K562 (cell line): Measurements from ENCODE around the gene TBC1D5. TPM values are rescaled to one million over a fixed set of nuclear protein-coding genes. Genes with fewer than 3 reads are reported as not detected.

Experiments
- ATAC-seq: fragments of 200-7000 bp; cut with Tn5 transposase; 3 replicates; pipeline ENCODE4 v1.9.1; 2020; ENCODE audit warnings: moderate library complexity
- BruUV-seq: library from RNA; stranded (reverse); fragments of 400-500 nt; replicated peaks from 2 replicates; lab custom pipeline; 2021; lab: Mats Ljungman, UMichigan
- CTCF ChIA-PET: fragments of 300-600 bp; formaldehyde crosslinking; extraction: SDS; loops from one replicate; lab custom pipeline; 2021; ENCODE audit warnings: low intra/inter-chr PET ratio; lab: Yijun Ruan, JAX
- POLR2A ChIA-PET: fragments of 300-600, 350-650 bp; sonication (Branson Sonifier 250); formaldehyde crosslinking; extraction: SDS; loops from one replicate; lab custom pipeline; 2021; ENCODE audit warnings: antibody characterized with exemption, inconsistent platforms; lab: Yijun Ruan, JAX
- DNase-seq, 4 experiments: peaks; one replicate each; pipeline versions ENCODE4 v3.0.0 to v3.0.0-alpha.2; 2011 to 2018; ENCODE audit warnings: low spot score in 3 of 4, mixed read lengths in 3 of 4; ENCODE audit errors: extremely low read depth in 1 of 4
- FAIRE-seq: peaks from 2 replicates; lab custom pipeline; 2011; peaks lifted over from hg19 to GRCh38; lab: Jason Lieb, UNC
- H2AFZ ChIP-seq: 2 replicates; pipeline ENCODE4 v1.6.0; 2011; ENCODE audit warnings: low read depth, low read length, control low read depth, inconsistent platforms
- H3K27ac ChIP-seq: fragments of 200-600 bp; 3 replicates; pipeline ENCODE4 v1.8.0; 2011; ENCODE audit warnings: low read depth, mild to moderate bottlenecking, control low read depth, inconsistent platforms, low read length, moderate library complexity, mixed read lengths; ENCODE audit errors: extremely low read depth
- H3K27me3 ChIP-seq, 2 experiments: fragments of 300-600 bp in 1 of 2; 2 replicates in 1 of 2; 3 replicates in 1 of 2; pipeline versions ENCODE4 v1.6.0 to v1.8.0; 2011; ENCODE audit warnings: inconsistent platforms in 2 of 2, low read length in 2 of 2, mild to moderate bottlenecking in 1 of 2, mixed read lengths in 1 of 2, moderate library complexity in 1 of 2; ENCODE audit not compliant: control insufficient read depth in 2 of 2, insufficient read depth in 2 of 2
- H3K36me3 ChIP-seq: fragments of 300-600 bp; 3 replicates; pipeline ENCODE4 v1.8.0; 2011; ENCODE audit warnings: mild to moderate bottlenecking, low read length, inconsistent platforms; ENCODE audit not compliant: control insufficient read depth, insufficient read depth
- H3K4me1 ChIP-seq, 2 experiments: fragments of 200-600 bp in 1 of 2; replicated peaks in 1 of 2; 2 replicates in 1 of 2; 3 replicates in 1 of 2; pipeline versions ENCODE4 v1.5.1 to v1.8.0; 2011; ENCODE audit warnings: inconsistent platforms in 2 of 2, low read length in 2 of 2, mild to moderate bottlenecking in 1 of 2, mixed read lengths in 1 of 2, moderate library complexity in 1 of 2; ENCODE audit not compliant: control insufficient read depth in 2 of 2, insufficient read depth in 2 of 2
- H3K4me2 ChIP-seq: 2 replicates; pipeline ENCODE4 v1.6.1; 2011; ENCODE audit warnings: low read length, control low read depth, inconsistent platforms, mixed read lengths; ENCODE audit not compliant: insufficient read depth
- H3K4me3 ChIP-seq: fragments of 200-600 bp; sonication (generic), shearing (Covaris generic); 2 replicates; pipeline ENCODE4 v1.5.1; 2016; ENCODE audit warnings: control low read depth, inconsistent platforms
- H3K79me2 ChIP-seq: fragments of 200-600 bp; 3 replicates; pipeline ENCODE4 v1.8.0; 2011; ENCODE audit warnings: low read length, inconsistent platforms; ENCODE audit not compliant: control insufficient read depth, insufficient read depth
- H3K9ac ChIP-seq, 2 experiments: 2 replicates each; pipeline versions ENCODE4 v1.6.0 to v1.6.1; 2011; ENCODE audit warnings: low read depth in 2 of 2, low read length in 2 of 2, control low read depth in 1 of 2, inconsistent platforms in 1 of 2, mild to moderate bottlenecking in 1 of 2, mixed read lengths in 1 of 2; ENCODE audit not compliant: insufficient read depth in 1 of 2
- H3K9me1 ChIP-seq: one replicate; pipeline ENCODE4 v1.6.0; 2011; ENCODE audit warnings: inconsistent platforms, mild to moderate bottlenecking, low read length, moderate library complexity; ENCODE audit not compliant: control insufficient read depth, insufficient read depth
- H3K9me3 ChIP-seq: replicated peaks from 2 replicates; pipeline ENCODE4 v1.5.1; 2011; ENCODE audit warnings: low read depth, low read length, inconsistent platforms; ENCODE audit not compliant: control insufficient read depth, insufficient read depth
- H4K20me1 ChIP-seq: replicated peaks from 2 replicates; pipeline ENCODE4 v1.6.1; 2011; ENCODE audit warnings: low read length, inconsistent platforms, mixed read lengths; ENCODE audit not compliant: control insufficient read depth, insufficient read depth
- MAFK ChIP-seq: IDR thresholded peaks from 2 replicates; pipeline ENCODE4 v1.6.1; 2011; ENCODE audit warnings: low read length, improper control_type of control experiment
- NFYB ChIP-seq: IDR thresholded peaks from 2 replicates; pipeline ENCODE4 v1.6.1; 2011; ENCODE audit warnings: mild to moderate bottlenecking, moderate library complexity; ENCODE audit not compliant: insufficient read length; ENCODE audit errors: extremely low read depth
- NR1H2 ChIP-seq: sonication (generic); formaldehyde crosslinking; IDR thresholded peaks from 2 replicates; pipeline ENCODE4 v1.4.0; 2020; ENCODE audit warnings: mild to moderate bottlenecking, missing genetic modification reagents
- SP1 ChIP-seq: sonication (generic); formaldehyde crosslinking; IDR thresholded peaks from 2 replicates; pipeline ENCODE4 v1.8.1; 2022; ENCODE audit warnings: mild to moderate bottlenecking, missing genetic modification reagents
- YBX1 ChIP-seq: fragments of 450-650 bp; IDR thresholded peaks from 2 replicates; pipeline ENCODE4 v1.7.1; 2016; ENCODE audit warnings: mild to moderate bottlenecking
- ZFP30 ChIP-seq: fragments of 250-450 bp; sonication (Bioruptor Pico); IDR thresholded peaks from 2 replicates; pipeline ENCODE4 v1.8.0; 2022; ENCODE audit warnings: moderate library complexity, mild to moderate bottlenecking, inconsistent platforms, borderline replicate concordance
- ZFP36 ChIP-seq: fragments of 150-350 bp; IDR thresholded peaks from 2 replicates; pipeline ENCODE4 v1.6.1; 2018; ENCODE audit warnings: low read length, low read depth; ENCODE audit not compliant: partially characterized antibody
- ZKSCAN3 ChIP-seq: fragments of 250-450 bp; sonication (Bioruptor Pico); IDR thresholded peaks from 2 replicates; pipeline ENCODE4 v1.4.0; 2020
- ZNF140 ChIP-seq: fragments of 250-450 bp; sonication (Bioruptor Pico); IDR thresholded peaks from 2 replicates; pipeline ENCODE4 v1.8.0; 2021; ENCODE audit warnings: moderate library complexity, mild to moderate bottlenecking, inconsistent platforms
- ZNF507 ChIP-seq: conservative IDR thresholded peaks from 2 replicates; pipeline ENCODE4 v1.6.1; 2017; ENCODE audit warnings: missing genetic modification characterization, missing compliant biosample characterization
- ZNF77 ChIP-seq: fragments of 250-450 bp; sonication (Bioruptor Pico); IDR thresholded peaks from 2 replicates; pipeline ENCODE4 v1.5.0; 2020
- WGBS: fragments of 100-300 bp; shearing (Covaris generic); methylation state at CpG from one replicate; pipeline ENCODE4 v1.1.6; 2016; ENCODE audit warnings: low coverage, mixed read lengths; ENCODE audit not compliant: insufficient coverage; ENCODE audit errors: missing lambda C conversion rate; 5-methylcytosine and 5-hydroxymethylcytosine counted together
- in situ Hi-C: fragments of 300-500 bp; cut with MboI; formaldehyde crosslinking; loops from 4 replicates; pipeline ENCODE4 v1.15.0; 2018; ENCODE audit warnings: inconsistent platforms, mixed read lengths
- intact Hi-C: fragments of 100-400 bp; cut with micrococcal nuclease; formaldehyde crosslinking; loops from 2 replicates; pipeline ENCODE4 v1.14.2; 2022
- polyA plus RNA-seq, 8 experiments: library from polyadenylated mRNA; depleted of rRNA in 4 of 8; stranded (reverse) in 5 of 8; unstranded in 3 of 8; fragments of >200 nt; fragmentation: Nextera tagmentation in 2 of 8; fragmentation: Illumina TruSeq in 1 of 8; extraction: Ambion mirVana in 2 of 8; extraction: Trizol in 1 of 8; gene quantifications; 2 replicates each; pipeline versions ENCODE4 v1.2.1 to v1.2.3, GENCODE V29; 2011 to 2014; ENCODE audit warnings: inconsistent platforms in 1 of 8, missing spikeins in 1 of 8
- total RNA-seq, 7 experiments: library from RNA; depleted of rRNA in 6 of 7; stranded (reverse); fragments of >200 nt in 6 of 7; fragmentation: Illumina TruSeq in 2 of 7; extraction: Trizol in 2 of 7; gene quantifications; 2 replicates each; pipeline versions ENCODE4 v1.2.1 to v1.2.3, GENCODE V29; 2011 to 2021; ENCODE audit warnings: low replicate concordance in 1 of 7
- TF ChIP-seq, protein P1 (sequence below), 2 experiments: IDR thresholded peaks; 2 replicates each; pipeline ENCODE4 v1.6.1; 2011; ENCODE audit warnings: borderline replicate concordance in 1 of 2, control low read depth in 1 of 2, low read depth in 1 of 2, low read length in 1 of 2, mild to moderate bottlenecking in 1 of 2, mixed read lengths in 1 of 2, moderate library complexity in 1 of 2; ENCODE audit not compliant: insufficient read depth in 1 of 2, insufficient read length in 1 of 2, poor library complexity in 1 of 2, severe bottlenecking in 1 of 2; ENCODE audit errors: extremely low read depth in 1 of 2

Gene TBC1D5
- total and polyA plus RNA-seq, 9 of the 15 experiments (the other 6 are each of a cell fraction or from before 2014, with no cell fraction given), result 2.9 to 38.1 (median 25.6) TPM

- no peak for DNase-seq
- H3K4me2 ChIP-seq, result no peak overlapping the region
- intact Hi-C loops (no loop called here), in situ Hi-C loops (no loop called here)
- no peaks in the 10 kb centered on the region for H3K36me3 ChIP-seq
- no TSS peak for BruUV-seq
- no peak for TF ChIP-seq MAFK
- TF ChIP-seq ZNF140 (CRISPR knock-in tag), result no peak
- TF ChIP-seq YBX1, result no peak
- no peak for TF ChIP-seq NR1H2 (CRISPR knock-in tag)
- no peak for TF ChIP-seq ZNF507 (tag)
- no peak for TF ChIP-seq ZFP36
- TF ChIP-seq ZNF77 (CRISPR knock-in tag), result no peak
- TF ChIP-seq, all 486 proteins: peak for 0
- WGBS, result 0% methylated on average over 2 of the region's 2 CpGs
- POLR2A ChIA-PET, result no interaction called here
- Histone ChIP-seq H4K20me1 (no peaks in the 10 kb centered on the region), H3K27me3 (no peaks in the 10 kb centered on the region), H3K79me2 (no peaks in the 10 kb centered on the region), H3K4me3 (no peak overlapping the region), H3K9ac (no peak overlapping the region), H3K4me1 (no peaks in the 10 kb centered on the region), H3K27ac (no peak overlapping the region), H2AFZ (no peak overlapping the region), H3K9me1 (no peaks in the 10 kb centered on the region), H3K9me3 (no peaks in the 10 kb centered on the region)
- FAIRE-seq (no peak), ATAC-seq (no peak)
- CTCF ChIA-PET, result no interaction called here
Observed at GRCh38 chr3:17278006-17278405, 464.4 kb downstream of the TBC1D5 start.

DNA sequence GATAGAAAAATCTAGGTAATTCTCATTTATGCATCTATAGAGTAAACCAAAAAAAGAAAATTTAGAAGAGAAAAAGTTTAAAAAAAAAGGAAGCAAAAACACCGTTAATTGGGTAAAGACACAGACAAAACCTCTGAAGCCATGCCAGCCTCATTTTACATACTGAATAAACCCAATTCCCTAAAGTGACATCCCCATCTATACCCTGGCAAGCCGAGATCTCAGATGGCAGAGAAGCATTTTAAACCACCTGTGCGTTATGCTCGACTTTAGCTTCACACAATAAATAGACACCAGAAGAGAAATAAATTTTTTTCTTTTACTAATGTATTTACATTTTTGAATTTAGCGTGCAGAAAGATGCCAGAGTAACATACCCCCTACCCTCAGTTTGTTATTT, 475.6 kb downstream of the TBC1D5 start:
- H3K4me3 ChIP-seq, result no peak overlapping the region
- no peaks in the 10 kb centered on the region for H4K20me1 ChIP-seq
- no peaks in the 10 kb centered on the region for H3K4me1 ChIP-seq
- H3K9ac ChIP-seq, result no peak overlapping the region
- WGBS, result 26% methylated on average over 5 of the region's 5 CpGs
- no TSS peak for BruUV-seq
- no peaks in the 10 kb centered on the region for H3K9me3 ChIP-seq
- intact Hi-C loops, result no loop called here
- H3K36me3 ChIP-seq, result no peaks in the 10 kb centered on the region
- FAIRE-seq (no peak), DNase-seq (no peak), ATAC-seq (no peak)
- ChIA-PET CTCF (no interaction called here), POLR2A (no interaction called here)
- TF ChIP-seq ZKSCAN3 (CRISPR knock-in tag), result no peak
- TF ChIP-seq, protein P1, sequence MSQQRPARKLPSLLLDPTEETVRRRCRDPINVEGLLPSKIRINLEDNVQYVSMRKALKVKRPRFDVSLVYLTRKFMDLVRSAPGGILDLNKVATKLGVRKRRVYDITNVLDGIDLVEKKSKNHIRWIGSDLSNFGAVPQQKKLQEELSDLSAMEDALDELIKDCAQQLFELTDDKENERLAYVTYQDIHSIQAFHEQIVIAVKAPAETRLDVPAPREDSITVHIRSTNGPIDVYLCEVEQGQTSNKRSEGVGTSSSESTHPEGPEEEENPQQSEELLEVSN (IDR thresholded peaks at IDR 0.05; ENCODE audit: borderline replicate concordance in 1 of 2, extremely low read depth in 1 of 2, insufficient read depth in 1 of 2, insufficient read length in 1 of 2, low read depth in 1 of 2, low read length in 1 of 2, poor library complexity in 1 of 2, severe bottlenecking in 1 of 2), result no peak
- TF ChIP-seq SP1, result no peak
- TF ChIP-seq NFYB, result no peak
- TF ChIP-seq ZFP30 (CRISPR knock-in tag), result no peak
- no peaks in the 10 kb centered on the region for H3K79me2 ChIP-seq
- H3K27ac ChIP-seq, result no peak overlapping the region
- H3K4me2 ChIP-seq, result no peak overlapping the region
- no peaks in the 10 kb centered on the region for H3K9me1 ChIP-seq
- no peak overlapping the region for H2AFZ ChIP-seq
- no peaks in the 10 kb centered on the region for H3K27me3 ChIP-seq
- in situ Hi-C loops, result no loop called here
